Measurements from ENCODE around the gene NR2C2. TPM values are rescaled to one million over a fixed set of nuclear protein-coding genes. Genes with fewer than 3 reads are reported as not detected.
A peak's percentile ranks its signal among the peaks of the same experiment; 100 is the strongest.

Gene NR2C2
- total and polyA plus RNA-seq, 4 donors = 3.3 to 21.8 (median 14.5) TPM

DNA sequence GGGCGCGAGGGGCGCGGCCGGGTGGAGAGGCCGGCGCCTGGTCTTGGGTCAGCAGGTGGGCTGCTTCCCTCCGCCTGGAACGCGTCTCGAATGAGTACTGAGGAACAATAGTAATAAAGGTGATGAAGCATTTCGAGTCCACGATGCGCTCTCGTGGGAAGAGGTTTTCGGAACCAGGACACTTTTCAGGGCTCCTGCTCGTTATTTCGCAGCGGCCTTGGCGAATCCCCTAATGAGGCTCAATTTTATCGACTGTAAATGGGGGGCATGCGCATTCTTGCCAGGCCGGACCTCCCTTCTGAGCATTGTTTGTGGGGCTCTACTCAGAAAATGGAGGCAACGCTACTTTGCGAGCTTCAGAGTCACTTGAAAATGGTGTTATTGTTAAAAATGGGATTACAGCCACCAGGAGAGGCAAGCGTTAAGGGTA, 1.2 kb downstream of the NR2C2 start:
- TF ChIP-seq YY1 (IDR thresholded peaks at IDR 0.05) (no peak), TAF1 (conservative IDR thresholded peaks at IDR 0.05) (no peak), GABPA (IDR thresholded peaks at IDR 0.05 in 1 of 2, conservative IDR thresholded peaks at IDR 0.05 in 1 of 2) (no peak), FOXA1 (IDR thresholded peaks at IDR 0.05) (no peak), FOXA2 (IDR thresholded peaks at IDR 0.05) (no peak), NR2F2 (IDR thresholded peaks at IDR 0.05) (no peak), RAD21 (IDR thresholded peaks at IDR 0.05) (no peak), SP1 (IDR thresholded peaks at IDR 0.05) (no peak), HNF4A (conservative IDR thresholded peaks at IDR 0.05) (no peak), HNF4G (IDR thresholded peaks at IDR 0.05) (no peak), RXRA (IDR thresholded peaks at IDR 0.05) (no peak), EGR1 (IDR thresholded peaks at IDR 0.05; ENCODE audit: low read depth in 2 of 2) (no peak), JUND (IDR thresholded peaks at IDR 0.05) (no peak)
- TF ChIP-seq, protein P1, sequence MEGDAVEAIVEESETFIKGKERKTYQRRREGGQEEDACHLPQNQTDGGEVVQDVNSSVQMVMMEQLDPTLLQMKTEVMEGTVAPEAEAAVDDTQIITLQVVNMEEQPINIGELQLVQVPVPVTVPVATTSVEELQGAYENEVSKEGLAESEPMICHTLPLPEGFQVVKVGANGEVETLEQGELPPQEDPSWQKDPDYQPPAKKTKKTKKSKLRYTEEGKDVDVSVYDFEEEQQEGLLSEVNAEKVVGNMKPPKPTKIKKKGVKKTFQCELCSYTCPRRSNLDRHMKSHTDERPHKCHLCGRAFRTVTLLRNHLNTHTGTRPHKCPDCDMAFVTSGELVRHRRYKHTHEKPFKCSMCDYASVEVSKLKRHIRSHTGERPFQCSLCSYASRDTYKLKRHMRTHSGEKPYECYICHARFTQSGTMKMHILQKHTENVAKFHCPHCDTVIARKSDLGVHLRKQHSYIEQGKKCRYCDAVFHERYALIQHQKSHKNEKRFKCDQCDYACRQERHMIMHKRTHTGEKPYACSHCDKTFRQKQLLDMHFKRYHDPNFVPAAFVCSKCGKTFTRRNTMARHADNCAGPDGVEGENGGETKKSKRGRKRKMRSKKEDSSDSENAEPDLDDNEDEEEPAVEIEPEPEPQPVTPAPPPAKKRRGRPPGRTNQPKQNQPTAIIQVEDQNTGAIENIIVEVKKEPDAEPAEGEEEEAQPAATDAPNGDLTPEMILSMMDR (IDR thresholded peaks at IDR 0.05; ENCODE audit: low read depth, low read length, missing input control) = no peak
- TF ChIP-seq, protein P2, sequence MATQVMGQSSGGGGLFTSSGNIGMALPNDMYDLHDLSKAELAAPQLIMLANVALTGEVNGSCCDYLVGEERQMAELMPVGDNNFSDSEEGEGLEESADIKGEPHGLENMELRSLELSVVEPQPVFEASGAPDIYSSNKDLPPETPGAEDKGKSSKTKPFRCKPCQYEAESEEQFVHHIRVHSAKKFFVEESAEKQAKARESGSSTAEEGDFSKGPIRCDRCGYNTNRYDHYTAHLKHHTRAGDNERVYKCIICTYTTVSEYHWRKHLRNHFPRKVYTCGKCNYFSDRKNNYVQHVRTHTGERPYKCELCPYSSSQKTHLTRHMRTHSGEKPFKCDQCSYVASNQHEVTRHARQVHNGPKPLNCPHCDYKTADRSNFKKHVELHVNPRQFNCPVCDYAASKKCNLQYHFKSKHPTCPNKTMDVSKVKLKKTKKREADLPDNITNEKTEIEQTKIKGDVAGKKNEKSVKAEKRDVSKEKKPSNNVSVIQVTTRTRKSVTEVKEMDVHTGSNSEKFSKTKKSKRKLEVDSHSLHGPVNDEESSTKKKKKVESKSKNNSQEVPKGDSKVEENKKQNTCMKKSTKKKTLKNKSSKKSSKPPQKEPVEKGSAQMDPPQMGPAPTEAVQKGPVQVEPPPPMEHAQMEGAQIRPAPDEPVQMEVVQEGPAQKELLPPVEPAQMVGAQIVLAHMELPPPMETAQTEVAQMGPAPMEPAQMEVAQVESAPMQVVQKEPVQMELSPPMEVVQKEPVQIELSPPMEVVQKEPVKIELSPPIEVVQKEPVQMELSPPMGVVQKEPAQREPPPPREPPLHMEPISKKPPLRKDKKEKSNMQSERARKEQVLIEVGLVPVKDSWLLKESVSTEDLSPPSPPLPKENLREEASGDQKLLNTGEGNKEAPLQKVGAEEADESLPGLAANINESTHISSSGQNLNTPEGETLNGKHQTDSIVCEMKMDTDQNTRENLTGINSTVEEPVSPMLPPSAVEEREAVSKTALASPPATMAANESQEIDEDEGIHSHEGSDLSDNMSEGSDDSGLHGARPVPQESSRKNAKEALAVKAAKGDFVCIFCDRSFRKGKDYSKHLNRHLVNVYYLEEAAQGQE (IDR thresholded peaks at IDR 0.05) = no peak
- TF ChIP-seq, protein P3, sequence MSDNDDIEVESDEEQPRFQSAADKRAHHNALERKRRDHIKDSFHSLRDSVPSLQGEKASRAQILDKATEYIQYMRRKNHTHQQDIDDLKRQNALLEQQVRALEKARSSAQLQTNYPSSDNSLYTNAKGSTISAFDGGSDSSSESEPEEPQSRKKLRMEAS (IDR thresholded peaks at IDR 0.05) = no peak
- TF ChIP-seq, protein P4, sequence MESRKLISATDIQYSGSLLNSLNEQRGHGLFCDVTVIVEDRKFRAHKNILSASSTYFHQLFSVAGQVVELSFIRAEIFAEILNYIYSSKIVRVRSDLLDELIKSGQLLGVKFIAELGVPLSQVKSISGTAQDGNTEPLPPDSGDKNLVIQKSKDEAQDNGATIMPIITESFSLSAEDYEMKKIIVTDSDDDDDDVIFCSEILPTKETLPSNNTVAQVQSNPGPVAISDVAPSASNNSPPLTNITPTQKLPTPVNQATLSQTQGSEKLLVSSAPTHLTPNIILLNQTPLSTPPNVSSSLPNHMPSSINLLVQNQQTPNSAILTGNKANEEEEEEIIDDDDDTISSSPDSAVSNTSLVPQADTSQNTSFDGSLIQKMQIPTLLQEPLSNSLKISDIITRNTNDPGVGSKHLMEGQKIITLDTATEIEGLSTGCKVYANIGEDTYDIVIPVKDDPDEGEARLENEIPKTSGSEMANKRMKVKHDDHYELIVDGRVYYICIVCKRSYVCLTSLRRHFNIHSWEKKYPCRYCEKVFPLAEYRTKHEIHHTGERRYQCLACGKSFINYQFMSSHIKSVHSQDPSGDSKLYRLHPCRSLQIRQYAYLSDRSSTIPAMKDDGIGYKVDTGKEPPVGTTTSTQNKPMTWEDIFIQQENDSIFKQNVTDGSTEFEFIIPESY (IDR thresholded peaks at IDR 0.05) = no peak
- TF ChIP-seq, protein P5, sequence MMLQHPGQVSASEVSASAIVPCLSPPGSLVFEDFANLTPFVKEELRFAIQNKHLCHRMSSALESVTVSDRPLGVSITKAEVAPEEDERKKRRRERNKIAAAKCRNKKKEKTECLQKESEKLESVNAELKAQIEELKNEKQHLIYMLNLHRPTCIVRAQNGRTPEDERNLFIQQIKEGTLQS (IDR thresholded peaks at IDR 0.05) = no peak
- Histone ChIP-seq H3K4me3 (ENCODE audit: low read depth in 1 of 3, low read length in 3 of 3) (peak overlapping the region; percentile 44 to 100 (median 94)), H3K27me3 (ENCODE audit: control insufficient read depth in 4 of 4, insufficient read depth in 4 of 4, low read length in 3 of 4) (no peaks in the 10 kb centered on the region), H3K4me1 (ENCODE audit: control insufficient read depth in 4 of 4, insufficient read depth in 4 of 4, low read length in 3 of 4) (peaks cover 3 to 32% (median 26%) of the 10 kb centered on the region in 4 donors), H3K9me3 (ENCODE audit: control insufficient read depth in 4 of 4, low read length in 3 of 4) (no peaks in the 10 kb centered on the region), H3K36me3 (ENCODE audit: control insufficient read depth in 4 of 4, insufficient read depth in 3 of 4, low read depth in 1 of 4, low read length in 3 of 4) (peaks cover 0 to 5% (median 2%) of the 10 kb centered on the region in 4 donors), H3K9ac (ENCODE audit: low read depth in 1 of 2, low read length in 2 of 2) (peak overlapping the region; percentile 39 to 76), H3K27ac (ENCODE audit: low read depth in 1 of 2, low read length in 2 of 2) (peak overlapping the region; percentile 4 to 45)
- no peak for DNase-seq (ENCODE audit: low spot score)
- 2% methylated on average over 26 of the region's 26 CpGs for WGBS
